ENCODE measurements around the gene CALHM2. TPM values are rescaled to one million over a fixed set of nuclear protein-coding genes. Genes with fewer than 3 reads are reported as not detected.

The CALHM2 gene
- total RNA-seq, 1 experiment from 2014 or later = not detected

DNA sequence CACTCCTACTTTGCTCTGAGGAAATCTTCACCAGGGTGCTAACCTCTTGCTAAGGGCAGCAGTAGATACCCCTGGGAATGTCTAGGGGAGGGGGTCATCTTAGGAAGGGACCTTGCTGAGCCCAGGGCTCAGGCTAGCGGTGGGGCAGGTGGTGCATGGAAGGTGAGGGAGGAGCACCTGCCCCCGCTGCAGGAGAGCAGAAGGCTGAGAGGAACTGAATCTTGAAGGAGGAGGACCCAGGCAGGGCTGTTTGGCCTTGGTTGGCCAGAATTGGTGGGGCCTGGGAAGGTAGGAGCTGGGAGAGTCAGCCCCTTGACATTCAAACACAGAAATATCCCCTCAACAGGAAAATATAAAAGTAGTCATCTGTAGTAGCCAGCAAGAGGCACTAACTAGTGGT is 19.8 kb upstream of the CALHM2 start:
- Histone ChIP-seq H3K9me2 (replicated peaks; ENCODE audit: insufficient read depth, low read length) (no peaks in the 10 kb centered on the region), H3K27ac (ENCODE audit: low read length) (peak overlapping the region; percentile 91), H3K4me1 (ENCODE audit: low read length) (peaks cover 51% of the 10 kb centered on the region), H3K9me3 (ENCODE audit: low read length) (no peaks in the 10 kb centered on the region), H3K4me2 (ENCODE audit: low read depth, low read length, poor library complexity, severe bottlenecking) (peak overlapping the region; percentile 76), H4K20me1 (ENCODE audit: insufficient read depth, low read depth, low read length) (no peaks in the 10 kb centered on the region), H3K27me3 (ENCODE audit: low read length) (no peaks in the 10 kb centered on the region), H3K9ac (ENCODE audit: low read length) (peak overlapping the region; percentile 68), H3K36me3 (ENCODE audit: insufficient read depth, low read length) (no peaks in the 10 kb centered on the region), H3K4me3 (ENCODE audit: low read length) (peak overlapping the region; percentile 57), H3K79me2 (ENCODE audit: low read length) (no peaks in the 10 kb centered on the region), H2AFZ (ENCODE audit: low read length) (peak overlapping the region; percentile 17)
- peak; percentile 84 for DNase-seq

DNA sequence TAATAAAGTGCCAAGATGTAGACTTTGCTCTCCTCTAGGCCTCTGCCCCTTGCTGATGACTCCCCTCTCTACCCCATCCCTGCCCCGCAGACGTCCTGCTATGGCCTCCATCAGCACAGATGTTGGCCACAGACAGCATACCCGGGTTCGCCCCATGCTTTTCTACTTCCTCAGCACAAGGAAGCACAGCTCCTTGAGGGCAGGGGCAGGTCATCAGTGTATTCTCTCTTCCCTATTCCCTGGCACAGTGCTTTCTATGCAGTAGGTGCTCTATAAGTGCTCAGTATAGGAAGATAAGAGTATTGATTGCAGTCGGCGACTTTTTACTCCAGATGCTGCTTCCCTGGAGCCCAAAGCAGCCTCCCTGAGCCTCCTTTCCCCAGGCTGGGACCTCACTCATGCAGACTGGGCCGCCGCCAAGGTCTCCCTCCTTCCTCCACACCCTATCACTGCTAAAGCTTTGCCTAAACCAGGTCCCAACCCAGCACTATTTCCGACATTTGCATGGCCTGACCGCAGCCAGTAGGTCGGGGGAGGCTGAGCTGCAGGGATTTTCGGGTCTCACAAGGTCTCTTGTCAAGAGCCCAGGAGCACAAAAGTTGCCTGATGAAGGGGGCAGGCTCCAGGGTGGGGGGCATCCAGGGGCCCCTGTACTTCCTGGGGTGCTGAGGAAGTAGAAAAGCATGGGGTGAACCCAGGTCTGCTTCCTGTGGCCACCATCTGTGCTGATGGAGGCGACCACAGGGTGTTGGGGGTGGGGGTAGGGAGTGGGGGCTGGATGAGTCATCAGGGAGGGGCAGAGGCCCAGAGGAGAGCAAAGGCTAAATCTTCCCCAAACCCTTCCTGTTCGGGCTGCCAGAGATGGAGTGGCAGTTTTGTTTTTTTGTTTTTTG is 18.8 kb upstream of the CALHM2 start:
- H2AFZ ChIP-seq (ENCODE audit: low read length) = peak overlapping the region; percentile 9; the same call in 1 of the 2 replicates
- H3K79me2 ChIP-seq (ENCODE audit: low read length) = no peaks in the 10 kb centered on the region
- H3K4me3 ChIP-seq (ENCODE audit: low read length) = peak overlapping the region; percentile 57
- no peaks in the 10 kb centered on the region for H4K20me1 ChIP-seq (ENCODE audit: insufficient read depth, low read depth, low read length)
- H3K27me3 ChIP-seq (ENCODE audit: low read length) = no peaks in the 10 kb centered on the region
- H3K9me3 ChIP-seq (ENCODE audit: low read length) = no peaks in the 10 kb centered on the region
- no peaks in the 10 kb centered on the region for H3K9me2 ChIP-seq (replicated peaks; ENCODE audit: insufficient read depth, low read length)
- peaks cover 54% of the 10 kb centered on the region for H3K4me1 ChIP-seq (ENCODE audit: low read length)
- peak overlapping the region; percentile 91 for H3K27ac ChIP-seq (ENCODE audit: low read length)
- H3K36me3 ChIP-seq (ENCODE audit: insufficient read depth, low read length) = no peaks in the 10 kb centered on the region
- H3K4me2 ChIP-seq (ENCODE audit: low read depth, low read length, poor library complexity, severe bottlenecking) = peak overlapping the region; percentile 76
- DNase-seq = peak; percentile 96
- peak overlapping the region; percentile 68 for H3K9ac ChIP-seq (ENCODE audit: low read length)

DNA sequence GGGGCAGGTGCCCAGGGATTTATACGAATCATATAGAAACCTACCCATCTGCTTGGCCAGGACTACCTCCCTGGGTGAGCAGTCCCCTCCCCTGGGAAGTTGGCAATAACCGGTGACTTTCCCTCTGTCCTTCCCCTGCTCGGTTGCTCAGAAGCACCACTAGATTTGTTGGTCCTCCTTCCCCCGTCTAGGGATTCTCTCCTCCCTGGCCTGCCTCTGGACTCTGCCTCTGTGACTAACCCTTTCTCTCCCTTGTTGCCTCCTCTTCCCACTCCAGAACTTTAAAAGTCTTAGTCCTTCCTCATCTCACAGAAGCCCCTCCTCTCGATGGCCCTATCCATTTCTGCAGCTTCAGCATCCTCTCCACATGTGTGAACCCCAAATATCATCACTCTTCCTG is 17.0 kb upstream of the CALHM2 start:
- H3K27ac ChIP-seq (ENCODE audit: low read length) = no peak overlapping the region
- peaks cover 61% of the 10 kb centered on the region for H3K4me1 ChIP-seq (ENCODE audit: low read length)

DNA sequence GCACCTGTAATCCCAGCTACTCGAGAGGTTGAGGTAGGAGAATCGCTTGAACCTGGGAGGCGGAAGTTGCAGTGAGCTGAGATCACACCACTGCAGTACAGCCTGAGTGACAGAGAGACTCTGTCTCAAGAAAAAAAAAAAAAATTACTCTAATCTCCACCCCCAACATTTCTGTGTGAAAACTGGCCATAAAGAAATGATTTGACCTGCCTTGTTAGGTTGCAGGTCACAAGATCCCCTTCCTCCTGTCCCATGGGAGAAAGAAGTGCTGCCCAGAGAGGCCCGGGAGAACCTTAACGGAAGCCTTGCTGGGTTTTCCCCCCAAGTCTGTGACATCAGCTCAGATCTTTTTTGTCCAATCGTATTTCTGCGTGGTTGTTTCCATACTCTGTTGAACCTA is 15.2 kb upstream of the CALHM2 start:
- Histone ChIP-seq H3K4me1 (ENCODE audit: low read length) (peaks cover 62% of the 10 kb centered on the region), H3K36me3 (ENCODE audit: insufficient read depth, low read length) (no peaks in the 10 kb centered on the region), H3K27me3 (ENCODE audit: low read length) (no peaks in the 10 kb centered on the region), H3K4me2 (ENCODE audit: low read depth, low read length, poor library complexity, severe bottlenecking) (no peak overlapping the region), H3K9me2 (replicated peaks; ENCODE audit: insufficient read depth, low read length) (no peaks in the 10 kb centered on the region), H3K4me3 (ENCODE audit: low read length) (no peak overlapping the region), H3K27ac (ENCODE audit: low read length) (no peak overlapping the region), H3K9ac (ENCODE audit: low read length) (no peak overlapping the region), H2AFZ (ENCODE audit: low read length) (0 out of 2 replicates have a peak overlapping the region, but pooled peaks have one; percentile 48), H3K79me2 (ENCODE audit: low read length) (no peaks in the 10 kb centered on the region), H3K9me3 (ENCODE audit: low read length) (no peaks in the 10 kb centered on the region), H4K20me1 (ENCODE audit: insufficient read depth, low read depth, low read length) (no peaks in the 10 kb centered on the region)
- no peak for DNase-seq

More for the DNA sequence above, 17.0 kb upstream of the CALHM2 start:
- no peaks in the 10 kb centered on the region for H3K9me2 ChIP-seq (replicated peaks; ENCODE audit: insufficient read depth, low read length)
- no peak overlapping the region for H2AFZ ChIP-seq (ENCODE audit: low read length)
- H4K20me1 ChIP-seq (ENCODE audit: insufficient read depth, low read depth, low read length) = no peaks in the 10 kb centered on the region
- no peaks in the 10 kb centered on the region for H3K36me3 ChIP-seq (ENCODE audit: insufficient read depth, low read length)
- no peak overlapping the region for H3K4me3 ChIP-seq (ENCODE audit: low read length)
- no peaks in the 10 kb centered on the region for H3K27me3 ChIP-seq (ENCODE audit: low read length)
- no peaks in the 10 kb centered on the region for H3K79me2 ChIP-seq (ENCODE audit: low read length)
- DNase-seq = no peak
- no peak overlapping the region for H3K9ac ChIP-seq (ENCODE audit: low read length)
- H3K9me3 ChIP-seq (ENCODE audit: low read length) = no peaks in the 10 kb centered on the region
- H3K4me2 ChIP-seq (ENCODE audit: low read depth, low read length, poor library complexity, severe bottlenecking) = no peak overlapping the region

DNA sequence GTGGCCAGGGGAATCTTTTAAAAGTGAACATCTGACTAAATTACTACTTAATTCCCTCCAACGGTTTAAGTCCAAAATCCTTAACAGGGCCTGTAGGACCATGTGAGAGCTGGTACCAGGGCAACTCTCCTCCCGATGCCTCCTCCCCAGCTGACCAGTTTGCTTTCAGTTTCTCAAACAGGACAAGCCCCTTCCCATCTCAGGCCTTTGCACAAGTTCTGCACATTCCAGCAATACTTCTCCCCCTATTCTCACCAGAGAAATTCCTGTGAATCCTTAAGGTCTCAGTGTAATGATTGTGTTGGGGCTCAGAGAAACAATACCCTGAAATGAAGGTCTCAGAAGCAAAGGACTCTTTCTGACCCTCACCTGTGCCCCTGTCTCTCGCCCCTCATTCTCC is 14.6 kb upstream of the CALHM2 start:
- H3K4me3 ChIP-seq (ENCODE audit: low read length) = no peak overlapping the region
- H3K79me2 ChIP-seq (ENCODE audit: low read length) = no peaks in the 10 kb centered on the region
- H3K36me3 ChIP-seq (ENCODE audit: insufficient read depth, low read length) = no peaks in the 10 kb centered on the region
- no peaks in the 10 kb centered on the region for H3K9me2 ChIP-seq (replicated peaks; ENCODE audit: insufficient read depth, low read length)
- H3K27ac ChIP-seq (ENCODE audit: low read length) = no peak overlapping the region
- no peaks in the 10 kb centered on the region for H3K27me3 ChIP-seq (ENCODE audit: low read length)
- H3K4me2 ChIP-seq (ENCODE audit: low read depth, low read length, poor library complexity, severe bottlenecking) = no peak overlapping the region
- no peaks in the 10 kb centered on the region for H3K9me3 ChIP-seq (ENCODE audit: low read length)
- H4K20me1 ChIP-seq (ENCODE audit: insufficient read depth, low read depth, low read length) = no peaks in the 10 kb centered on the region
- H3K9ac ChIP-seq (ENCODE audit: low read length) = no peak overlapping the region
- peaks cover 55% of the 10 kb centered on the region for H3K4me1 ChIP-seq (ENCODE audit: low read length)
- H2AFZ ChIP-seq (ENCODE audit: low read length) = peak overlapping the region; percentile 56; the same call in 1 of the 2 replicates
- DNase-seq = no peak

DNA sequence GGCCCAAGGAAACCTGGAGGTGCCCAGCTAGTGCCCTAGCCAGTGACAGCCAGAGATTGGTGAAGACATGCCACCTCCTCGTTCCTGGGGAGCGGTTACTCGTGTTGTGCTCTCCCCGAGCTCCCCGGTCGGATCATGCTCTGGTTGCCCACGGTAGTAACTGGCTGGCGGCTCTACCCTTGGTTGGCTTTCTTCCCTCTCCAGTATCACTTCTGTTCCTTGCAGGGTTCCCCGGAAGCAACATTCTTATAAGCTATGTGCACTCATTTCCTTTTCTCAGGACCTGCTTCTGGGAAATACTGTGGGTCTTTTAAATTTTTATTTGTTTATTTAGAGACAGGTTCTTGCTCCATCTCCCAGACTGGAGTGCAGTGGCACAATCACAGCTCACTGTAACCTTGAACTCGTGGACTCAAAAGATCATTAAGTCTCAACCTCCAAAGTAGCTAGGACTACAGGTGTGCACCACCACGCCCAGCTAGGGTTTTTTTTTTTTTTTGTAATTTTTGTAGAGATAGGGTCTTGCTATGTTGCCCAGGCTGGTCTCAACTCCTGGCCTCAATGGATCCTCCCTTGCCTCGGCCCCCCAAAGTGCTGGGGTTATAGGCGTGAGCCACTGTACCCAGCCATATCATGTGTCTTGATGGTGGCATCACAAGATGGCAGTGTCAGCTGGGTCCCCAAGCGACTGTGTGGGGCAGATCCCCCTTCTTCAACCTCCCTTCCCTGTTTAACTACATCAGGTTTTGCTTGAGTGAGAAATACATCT is 13.4 kb upstream of the CALHM2 start:
- Histone ChIP-seq H3K9me3 (ENCODE audit: low read length) (no peaks in the 10 kb centered on the region), H3K9me2 (replicated peaks; ENCODE audit: insufficient read depth, low read length) (no peaks in the 10 kb centered on the region), H3K4me1 (ENCODE audit: low read length) (peaks cover 44% of the 10 kb centered on the region), H3K4me2 (ENCODE audit: low read depth, low read length, poor library complexity, severe bottlenecking) (no peak overlapping the region), H3K27ac (ENCODE audit: low read length) (no peak overlapping the region), H3K79me2 (ENCODE audit: low read length) (no peaks in the 10 kb centered on the region), H3K4me3 (ENCODE audit: low read length) (no peak overlapping the region), H3K36me3 (ENCODE audit: insufficient read depth, low read length) (no peaks in the 10 kb centered on the region), H2AFZ (ENCODE audit: low read length) (no peak overlapping the region), H3K27me3 (ENCODE audit: low read length) (no peaks in the 10 kb centered on the region), H3K9ac (ENCODE audit: low read length) (no peak overlapping the region), H4K20me1 (ENCODE audit: insufficient read depth, low read depth, low read length) (no peaks in the 10 kb centered on the region)
- DNase-seq = no peak

DNA sequence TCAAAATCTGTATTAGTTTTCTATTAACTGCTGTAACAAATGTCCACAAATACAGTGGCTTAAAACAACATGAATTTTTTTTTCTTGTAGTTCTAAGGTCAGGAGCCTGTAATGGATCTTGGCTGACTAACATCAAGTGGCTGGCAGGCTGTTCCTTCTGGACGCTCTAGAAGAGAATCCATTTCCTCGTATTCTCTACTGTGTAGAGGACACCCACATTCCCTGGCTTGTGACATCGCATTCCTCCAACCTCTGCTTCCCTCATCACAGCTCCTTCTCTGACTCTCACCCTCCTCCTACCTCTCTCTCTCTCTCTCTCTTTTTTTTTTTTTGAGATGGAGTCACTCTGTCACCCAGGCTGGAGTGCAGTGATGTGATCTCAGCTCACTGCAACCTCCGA is 11.3 kb upstream of the CALHM2 start:
- no peaks in the 10 kb centered on the region for H3K79me2 ChIP-seq (ENCODE audit: low read length)
- H3K27ac ChIP-seq (ENCODE audit: low read length) = no peak overlapping the region
- no peak overlapping the region for H3K4me2 ChIP-seq (ENCODE audit: low read depth, low read length, poor library complexity, severe bottlenecking)
- no peak overlapping the region for H2AFZ ChIP-seq (ENCODE audit: low read length)
- H3K36me3 ChIP-seq (ENCODE audit: insufficient read depth, low read length) = no peaks in the 10 kb centered on the region
- DNase-seq = no peak
- no peak overlapping the region for H3K9ac ChIP-seq (ENCODE audit: low read length)
- H3K9me2 ChIP-seq (replicated peaks; ENCODE audit: insufficient read depth, low read length) = no peaks in the 10 kb centered on the region
- H4K20me1 ChIP-seq (ENCODE audit: insufficient read depth, low read depth, low read length) = no peaks in the 10 kb centered on the region
- H3K4me3 ChIP-seq (ENCODE audit: low read length) = no peak overlapping the region
- no peaks in the 10 kb centered on the region for H3K27me3 ChIP-seq (ENCODE audit: low read length)
- H3K4me1 ChIP-seq (ENCODE audit: low read length) = peaks cover 51% of the 10 kb centered on the region
- no peaks in the 10 kb centered on the region for H3K9me3 ChIP-seq (ENCODE audit: low read length)

DNA sequence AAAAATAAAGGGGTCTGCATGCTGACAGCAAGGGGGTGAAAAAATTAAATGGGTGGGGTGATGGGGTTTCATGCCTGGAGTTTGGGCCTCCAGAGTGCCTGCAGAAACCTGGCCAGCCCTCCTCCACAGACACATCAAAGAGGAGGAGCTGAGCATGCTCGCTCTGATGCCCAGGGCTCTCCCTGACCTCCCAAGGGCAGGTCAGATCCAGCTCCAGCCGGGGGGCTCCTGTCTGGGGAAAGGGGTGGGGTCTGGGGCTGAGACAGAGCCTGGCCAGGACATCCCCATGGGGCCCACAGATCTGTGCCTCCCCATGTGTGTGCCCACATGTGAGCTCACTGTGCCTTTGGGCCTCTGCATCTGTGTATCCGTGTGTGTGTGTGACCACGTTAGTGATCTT is 7.4 kb upstream of the CALHM2 start:
- H4K20me1 ChIP-seq (ENCODE audit: insufficient read depth, low read depth, low read length) = no peaks in the 10 kb centered on the region
- no peak for DNase-seq
- no peaks in the 10 kb centered on the region for H3K9me3 ChIP-seq (ENCODE audit: low read length)
- H3K27ac ChIP-seq (ENCODE audit: low read length) = no peak overlapping the region
- H3K27me3 ChIP-seq (ENCODE audit: low read length) = no peaks in the 10 kb centered on the region
- no peak overlapping the region for H2AFZ ChIP-seq (ENCODE audit: low read length)
- H3K4me1 ChIP-seq (ENCODE audit: low read length) = peaks cover 46% of the 10 kb centered on the region
- H3K9me2 ChIP-seq (replicated peaks; ENCODE audit: insufficient read depth, low read length) = no peaks in the 10 kb centered on the region
- no peak overlapping the region for H3K4me3 ChIP-seq (ENCODE audit: low read length)
- H3K36me3 ChIP-seq (ENCODE audit: insufficient read depth, low read length) = no peaks in the 10 kb centered on the region
- peak overlapping the region; percentile 56 for H3K9ac ChIP-seq (ENCODE audit: low read length)
- no peaks in the 10 kb centered on the region for H3K79me2 ChIP-seq (ENCODE audit: low read length)
- no peak overlapping the region for H3K4me2 ChIP-seq (ENCODE audit: low read depth, low read length, poor library complexity, severe bottlenecking)

All from Karpas-422 (cell line).